ENCODE measurements around the gene ANTXR2.

- TF ChIP-seq CTCF (IDR thresholded peaks at IDR 0.05; ENCODE audit: low read length) (no peak), EZH2 (IDR thresholded peaks at IDR 0.05; ENCODE audit: borderline replicate concordance, low read length) (no peak)
These were observed 209.7 kb downstream of the ANTXR2 start for GRCh38 chr4:79863333-79863732.
